H9 (cell line): Measurements from ENCODE around the gene MSRB2. TPM values are rescaled to one million over a fixed set of nuclear protein-coding genes. Genes with fewer than 3 reads are reported as not detected.

ENCODE experiments used
- DNase-seq: peaks from one replicate; pipeline ENCODE4 v3.0.0-alpha.2; 2017
- H2AFZ ChIP-seq: one replicate; pipeline ENCODE4 v1.6.1; 2013; ENCODE audit warnings: mild to moderate bottlenecking, low read length, control low read depth, moderate library complexity
- H2AK5ac ChIP-seq: 2 replicates; pipeline ENCODE4 v1.6.1; 2013; ENCODE audit warnings: low read length, control low read depth, mixed read lengths; ENCODE audit not compliant: insufficient read length
- H2BK120ac ChIP-seq: one replicate; pipeline ENCODE4 v1.6.1; 2013; ENCODE audit warnings: low read depth, mild to moderate bottlenecking, low read length, control low read depth, inconsistent platforms; ENCODE audit not compliant: poor library complexity, severe bottlenecking
- H2BK12ac ChIP-seq: 2 replicates; pipeline ENCODE4 v1.6.1; 2013; ENCODE audit warnings: low read length, control low read depth, mixed read lengths, low read depth; ENCODE audit not compliant: insufficient read length
- H2BK15ac ChIP-seq: 2 replicates; pipeline ENCODE4 v1.6.1; 2013; ENCODE audit warnings: low read depth, low read length, control low read depth
- H2BK20ac ChIP-seq: one replicate; pipeline ENCODE4 v1.6.1; 2013; ENCODE audit warnings: low read depth, mild to moderate bottlenecking, low read length, control low read depth, inconsistent platforms; ENCODE audit not compliant: poor library complexity, severe bottlenecking
- H2BK5ac ChIP-seq: 2 replicates; pipeline ENCODE4 v1.6.1; 2013; ENCODE audit warnings: low read length, control low read depth, mixed read lengths; ENCODE audit not compliant: insufficient read length
- H3K14ac ChIP-seq: 2 replicates; pipeline ENCODE4 v1.6.1; 2013; ENCODE audit warnings: low read length, control low read depth; ENCODE audit not compliant: insufficient read depth
- H3K18ac ChIP-seq: 2 replicates; pipeline ENCODE4 v1.6.1; 2013; ENCODE audit warnings: low read depth, mild to moderate bottlenecking, mixed read lengths, low read length, control low read depth; ENCODE audit not compliant: insufficient read length
- H3K23ac ChIP-seq: 2 replicates; pipeline ENCODE4 v1.6.1; 2013; ENCODE audit warnings: low read length, control low read depth, mixed read lengths, low read depth; ENCODE audit not compliant: insufficient read length
- H3K23me2 ChIP-seq: 2 replicates; pipeline ENCODE4 v1.6.1; 2013; ENCODE audit warnings: low read depth, mild to moderate bottlenecking, mixed read lengths, low read length, control low read depth; ENCODE audit not compliant: insufficient read length, poor library complexity, severe bottlenecking
- H3K27ac ChIP-seq: 2 replicates; pipeline ENCODE4 v1.5.1; 2013; ENCODE audit warnings: low read length, control low read depth, mixed read lengths, low read depth; ENCODE audit not compliant: insufficient read length
- H3K27me3 ChIP-seq: 2 replicates; pipeline ENCODE4 v1.6.1; 2013; ENCODE audit warnings: low read length, control low read depth, inconsistent platforms; ENCODE audit not compliant: insufficient read depth
- H3K4ac ChIP-seq: 2 replicates; pipeline ENCODE4 v1.6.1; 2013; ENCODE audit warnings: low read depth, mild to moderate bottlenecking, control low read depth, inconsistent platforms, low read length, moderate library complexity
- H3K4me1 ChIP-seq: 2 replicates; pipeline ENCODE4 v1.6.1; 2013; ENCODE audit warnings: low read length, control low read depth, inconsistent platforms; ENCODE audit not compliant: insufficient read depth
- H3K4me2 ChIP-seq: 2 replicates; pipeline ENCODE4 v1.6.1; 2013; ENCODE audit warnings: low read length, control low read depth, mixed read lengths; ENCODE audit not compliant: insufficient read length, insufficient read depth
- H3K56ac ChIP-seq: 2 replicates; pipeline ENCODE4 v1.6.1; 2013; ENCODE audit warnings: low read depth, mild to moderate bottlenecking, mixed read lengths, low read length, control low read depth; ENCODE audit not compliant: insufficient read length
- H3K79me1 ChIP-seq: 2 replicates; pipeline ENCODE4 v1.6.1; 2013; ENCODE audit warnings: low read depth, mild to moderate bottlenecking, moderate library complexity, low read length, control low read depth, inconsistent platforms; ENCODE audit not compliant: insufficient read depth, poor library complexity, severe bottlenecking
- H3K79me2 ChIP-seq: 2 replicates; pipeline ENCODE4 v1.6.1; 2013; ENCODE audit warnings: low read length, control low read depth, inconsistent platforms; ENCODE audit not compliant: insufficient read depth
- H3K9ac ChIP-seq: 2 replicates; pipeline ENCODE4 v1.6.1; 2013; ENCODE audit warnings: low read length, control low read depth, mixed read lengths; ENCODE audit not compliant: insufficient read length; ENCODE audit errors: extremely low read depth
- H3K9me3 ChIP-seq: one replicate; pipeline ENCODE4 v1.6.1; 2013; ENCODE audit warnings: low read depth, low read length, inconsistent platforms; ENCODE audit not compliant: control insufficient read depth
- H3T11ph ChIP-seq: one replicate; pipeline ENCODE4 v1.6.1; 2013; ENCODE audit warnings: mild to moderate bottlenecking, low read length, control low read depth, inconsistent platforms
- H4K20me1 ChIP-seq: one replicate; pipeline ENCODE4 v1.6.1; 2013; ENCODE audit not compliant: control insufficient read depth, insufficient read length, insufficient read depth
- H4K5ac ChIP-seq: 2 replicates; pipeline ENCODE4 v1.6.1; 2013; ENCODE audit warnings: low read depth, mild to moderate bottlenecking, mixed read lengths, low read length, control low read depth; ENCODE audit not compliant: insufficient read length
- H4K8ac ChIP-seq: replicated peaks from 2 replicates; pipeline ENCODE4 v1.6.1; 2013; ENCODE audit warnings: low read length, control low read depth, mixed read lengths, low read depth; ENCODE audit not compliant: insufficient read length
- H4K91ac ChIP-seq: 2 replicates; pipeline ENCODE4 v1.6.1; 2013; ENCODE audit warnings: low read depth, mild to moderate bottlenecking, moderate library complexity, mixed read lengths, low read length, control low read depth; ENCODE audit not compliant: insufficient read length
- H3K27ac Mint-ChIP-seq, 3 experiments: 2 replicates in 2 of 3; 3 replicates in 1 of 3; pipeline ENCODE4 v1.8.0; 2020 to 2021; ENCODE audit warnings: mixed read lengths in 3 of 3, mild to moderate bottlenecking in 1 of 3, moderate library complexity in 1 of 3
- H3K27me3 Mint-ChIP-seq: 2 replicates; pipeline ENCODE4 v1.8.0; 2021; ENCODE audit warnings: low read depth, mild to moderate bottlenecking, moderate library complexity, mixed read lengths
- H3K36me3 Mint-ChIP-seq, 3 experiments: 2 replicates in 2 of 3; 3 replicates in 1 of 3; pipeline ENCODE4 v1.8.0; 2020 to 2021; ENCODE audit warnings: low read depth in 3 of 3, mixed read lengths in 3 of 3; ENCODE audit not compliant: insufficient read depth in 1 of 3
- H3K4me1 Mint-ChIP-seq, 2 experiments: 2 replicates each; pipeline ENCODE4 v1.8.0; 2020; ENCODE audit warnings: mixed read lengths in 2 of 2
- H3K4me3 Mint-ChIP-seq, 2 experiments: 2 replicates in 1 of 2; 3 replicates in 1 of 2; pipeline ENCODE4 v1.8.0; 2020 to 2021; ENCODE audit warnings: mild to moderate bottlenecking in 2 of 2, mixed read lengths in 2 of 2, moderate library complexity in 1 of 2
- H3K9me3 Mint-ChIP-seq, 2 experiments: 2 replicates in 1 of 2; 3 replicates in 1 of 2; pipeline ENCODE4 v1.8.0; 2020; ENCODE audit warnings: mild to moderate bottlenecking in 2 of 2, mixed read lengths in 2 of 2, moderate library complexity in 1 of 2
- CTCF ChIP-seq: fragments of 200-600 bp; sonication (generic); conservative IDR thresholded peaks from 3 replicates; pipeline ENCODE4 v1.8.0; 2021; ENCODE audit warnings: antibody characterized with exemption, mild to moderate bottlenecking
- WGBS: extraction: QIAGEN DNeasy Blood & Tissue Kit; methylation state at CpG from one replicate; pipeline ENCODE4 v1.1.7; 2013; ENCODE audit warnings: missing lambda C conversion rate, low lambda C conversion rate, mixed read lengths; ENCODE audit not compliant: insufficient read length; ENCODE audit errors: extremely low coverage; 5-methylcytosine and 5-hydroxymethylcytosine counted together
- total RNA-seq: library from RNA; stranded (reverse); gene quantifications from 2 replicates; pipeline ENCODE4 v1.2.1, GENCODE V29; 2021

MSRB2 gene
- total RNA-seq, 1 experiment from 2014 or later, result 18.0 TPM

GRCh38 chr10:23081891-23082290, 13.5 kb upstream of the MSRB2 start:
- Mint-ChIP-seq H3K27ac (no peak overlapping the region), H3K4me3 (no peak overlapping the region), H3K27me3 (peaks cover 1% of the 10 kb centered on the region; the same call in 1 of the 2 replicates), H3K36me3 (0 out of 7 replicates have a peak, but pooled peaks cover 0 to 4% (median 2%) of the 10 kb centered on the region in 3 experiments), H3K9me3 (peaks cover 4 to 10% of the 10 kb centered on the region in 2 experiments; a peak in 4 of 5 replicates), H3K4me1 (peaks cover 7 to 9% of the 10 kb centered on the region in 2 experiments)
- Histone ChIP-seq H3K79me1 (no peaks in the 10 kb centered on the region), H2AK5ac (no peak overlapping the region), H3K23ac (no peak overlapping the region), H3K18ac (no peak overlapping the region), H2BK120ac (no peak overlapping the region), H3K4me2 (no peak overlapping the region), H2BK5ac (no peak overlapping the region), H3K56ac (no peak overlapping the region), H2BK20ac (no peak overlapping the region), H3K4me1 (peaks cover 4% of the 10 kb centered on the region; the same call in 1 of the 2 replicates), H2BK15ac (no peak overlapping the region), H4K20me1 (no peaks in the 10 kb centered on the region), H4K8ac (no peak overlapping the region), H3K79me2 (no peaks in the 10 kb centered on the region), H3T11ph (no peak overlapping the region), H3K23me2 (no peaks in the 10 kb centered on the region), H4K5ac (no peak overlapping the region), H3K14ac (no peak overlapping the region), H2AFZ (no peak overlapping the region), H3K27me3 (no peaks in the 10 kb centered on the region), H3K27ac (no peak overlapping the region), H4K91ac (no peak overlapping the region), H3K9ac (no peak overlapping the region), H3K4ac (no peak overlapping the region), H2BK12ac (no peak overlapping the region), H3K9me3 (no peaks in the 10 kb centered on the region)
- no CpG with 5 or more reads among the region's 4 CpGs for WGBS
- DNase-seq, result no peak
- TF ChIP-seq CTCF, result peak; percentile 53
